K562 (cell line): ENCODE data around the gene CHN1.

Experiments
- ARID2 ChIP-seq: fragments of 450-650 bp; IDR thresholded peaks from 2 replicates; pipeline ENCODE4 v1.6.1; 2017; ENCODE audit warnings: antibody characterized with exemption, mild to moderate bottlenecking
- FOXP1 ChIP-seq: sonication (generic); formaldehyde crosslinking; IDR thresholded peaks from 2 replicates; pipeline ENCODE4 v1.8.0; 2022; ENCODE audit warnings: mild to moderate bottlenecking, missing genetic modification reagents

DNA sequence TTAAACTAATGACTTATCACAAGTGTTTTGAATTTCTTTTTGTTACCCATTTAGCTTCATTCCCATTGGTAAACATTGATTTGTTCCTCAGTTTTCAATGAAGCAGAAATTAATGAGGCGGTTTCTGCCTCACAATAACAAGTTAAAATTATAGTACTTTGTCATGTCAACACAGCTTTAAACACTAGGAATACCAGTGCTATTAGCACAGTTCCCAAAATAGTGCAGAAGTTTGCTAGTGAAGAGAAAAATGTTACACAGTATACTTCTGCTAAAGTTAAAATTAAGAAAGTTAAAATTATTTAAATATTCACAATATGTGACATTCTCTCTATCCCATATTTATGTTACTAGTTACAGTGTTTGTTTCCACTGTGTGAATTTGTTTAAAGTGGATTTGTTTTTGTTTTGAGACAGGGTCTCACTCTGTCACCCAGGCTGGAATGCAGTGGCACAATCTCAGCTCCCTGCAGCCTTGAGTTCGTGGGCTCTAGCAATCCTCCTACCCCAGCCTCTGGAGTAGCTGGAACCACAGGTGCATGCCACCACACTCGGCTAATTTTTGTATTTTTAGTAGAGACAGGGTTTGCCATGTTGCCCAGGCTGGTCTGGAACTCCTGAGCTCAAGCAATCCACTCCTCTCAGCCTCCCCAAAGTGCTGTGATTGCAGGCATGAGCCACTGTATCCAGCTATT lies 3.8 kb upstream of the CHN1 start:
- TF ChIP-seq ARID2 (no peak), FOXP1 (CRISPR knock-in tag) (no peak)
